HG02973 (cell line): ENCODE data around the gene TMEM208.

Experiments
- ATAC-seq: cut with Tn5 transposase; IDR thresholded peaks from one replicate; pipeline ENCODE4 v1.9.1; 2021; ENCODE audit warnings: moderate library complexity; ENCODE audit not compliant: unreplicated experiment

TMEM208 gene

GRCh38 chr16:67271446-67271845 lies 44.5 kb downstream of the TMEM208 start:
- no peak for ATAC-seq

- ATAC-seq: no peak
Observed at GRCh38 chr16:67275321-67275720, 48.4 kb downstream of the TMEM208 start.

- no peak for ATAC-seq
Observed at GRCh38 chr16:67277294-67277998, 50.5 kb downstream of the TMEM208 start.

- ATAC-seq: no peak
Observed at GRCh38 chr16:67277999-67278772, 51.3 kb downstream of the TMEM208 start.
